ENCODE results near the gene WEE1.
"Not testable (repeated sequence)": the region's sequence is repeated elsewhere in the genome, so short reads cannot be mapped to it uniquely, and the experiment has no call there.

Gene WEE1

GRCh38 chr11:9538548-9538947, 34.9 kb upstream of the WEE1 start:
- ChIA-PET CTCF (interaction anchor here (0.5 to 1.5 kb wide), 6 partner anchors 11 to 210 kb away, joined by 3 read pairs; no protein-coding TSS in a partner anchor), POLR2A (no interaction called here)
- no peaks in the 10 kb centered on the region for H3K4me1 ChIP-seq (ENCODE audit: control extremely low read depth in 1 of 4, control insufficient read depth in 4 of 4, insufficient read depth in 4 of 4, low read length in 3 of 4)
- H3K27ac ChIP-seq (ENCODE audit: insufficient read depth in 1 of 2, low read depth in 1 of 2, low read length in 2 of 2, poor library complexity in 1 of 2, severe bottlenecking in 2 of 2) = no peak overlapping the region
- no peak overlapping the region for H3K4me3 ChIP-seq (ENCODE audit: control insufficient read depth in 1 of 7, extremely low read depth in 1 of 7, insufficient read depth in 4 of 7, low read depth in 2 of 7, low read length in 6 of 7)
- no peaks in the 10 kb centered on the region for H3K9me3 ChIP-seq (ENCODE audit: control extremely low read depth in 1 of 5, control insufficient read depth in 4 of 5, insufficient read depth in 2 of 5, low read depth in 1 of 5, low read length in 4 of 5)
- H3K27me3 ChIP-seq (replicated peaks in 2 of 5; ENCODE audit: control insufficient read depth in 4 of 5, insufficient read depth in 5 of 5, low read length in 4 of 5) = no peaks in the 10 kb centered on the region
- H3K36me3 ChIP-seq (ENCODE audit: control insufficient read depth in 4 of 4, insufficient read depth in 4 of 4, low read length in 3 of 4) = no peaks in the 10 kb centered on the region
- 80% methylated on average over 2 of the region's 2 CpGs for WGBS (ENCODE audit: insufficient coverage)
- no peak for DNase-seq

GRCh38 chr11:9549216-9549615, 24.3 kb upstream of the WEE1 start:
- H3K9me3 ChIP-seq (ENCODE audit: control extremely low read depth in 1 of 5, control insufficient read depth in 4 of 5, insufficient read depth in 2 of 5, low read depth in 1 of 5, low read length in 4 of 5); H3K4me3 ChIP-seq (ENCODE audit: control insufficient read depth in 1 of 7, extremely low read depth in 1 of 7, insufficient read depth in 4 of 7, low read depth in 2 of 7, low read length in 6 of 7); H3K27me3 ChIP-seq (replicated peaks in 2 of 5; ENCODE audit: control insufficient read depth in 4 of 5, insufficient read depth in 5 of 5, low read length in 4 of 5); H3K27ac ChIP-seq (ENCODE audit: insufficient read depth in 1 of 2, low read depth in 1 of 2, low read length in 2 of 2, poor library complexity in 1 of 2, severe bottlenecking in 2 of 2); POLR2A ChIA-PET; H3K36me3 ChIP-seq (ENCODE audit: control insufficient read depth in 4 of 4, insufficient read depth in 4 of 4, low read length in 3 of 4): not testable (repeated sequence)
- 58% methylated on average over 3 of the region's 5 CpGs for WGBS (ENCODE audit: insufficient coverage)
- peaks cover 0 to 25% (median 18%) of the 10 kb centered on the region in 4 experiments for H3K4me1 ChIP-seq (ENCODE audit: control extremely low read depth in 1 of 4, control insufficient read depth in 4 of 4, insufficient read depth in 4 of 4, low read length in 3 of 4)
- peak in 2 of 3 donors; percentile 31 to 58 for DNase-seq
- CTCF ChIA-PET = interaction anchor here (0.9 to 1.5 kb wide), 3 partner anchors 24 to 64 kb away, joined by 3 to 5 read pairs (median 4); partner anchors contain the start of gene WEE1

GRCh38 chr11:9550191-9550628, 23.3 kb upstream of the WEE1 start:
- 60% methylated on average over 2 of the region's 8 CpGs for WGBS (ENCODE audit: insufficient coverage)
- peak in 1 of 3 donors; percentile 19 for DNase-seq
- Histone ChIP-seq H3K9me3 (ENCODE audit: control extremely low read depth in 1 of 5, control insufficient read depth in 4 of 5, insufficient read depth in 2 of 5, low read depth in 1 of 5, low read length in 4 of 5) (no peaks in the 10 kb centered on the region), H3K27me3 (replicated peaks in 2 of 5; ENCODE audit: control insufficient read depth in 4 of 5, insufficient read depth in 5 of 5, low read length in 4 of 5) (no peaks in the 10 kb centered on the region), H3K36me3 (ENCODE audit: control insufficient read depth in 4 of 4, insufficient read depth in 4 of 4, low read length in 3 of 4) (no peaks in the 10 kb centered on the region), H3K4me1 (ENCODE audit: control extremely low read depth in 1 of 4, control insufficient read depth in 4 of 4, insufficient read depth in 4 of 4, low read length in 3 of 4) (peaks cover 0 to 25% (median 18%) of the 10 kb centered on the region in 4 experiments), H3K27ac (ENCODE audit: insufficient read depth in 1 of 2, low read depth in 1 of 2, low read length in 2 of 2, poor library complexity in 1 of 2, severe bottlenecking in 2 of 2) (peak overlapping the region in 1 of 2 experiments; percentile 61), H3K4me3 (ENCODE audit: control insufficient read depth in 1 of 7, extremely low read depth in 1 of 7, insufficient read depth in 4 of 7, low read depth in 2 of 7, low read length in 6 of 7) (no peak overlapping the region)
- ChIA-PET CTCF (interaction anchor here (0.7 to 1.5 kb wide), 6 partner anchors 12 to 63 kb away, joined by 3 to 5 read pairs (median 4); partner anchors contain the start of gene WEE1), POLR2A (interaction anchor here (0.8 kb wide), 1 partner anchor 22 kb away, joined by 3 read pairs; no protein-coding TSS in a partner anchor)

GRCh38 chr11:9561279-9561982, 12.0 kb upstream of the WEE1 start:
- ChIA-PET POLR2A (no interaction called here), CTCF (interaction anchor here (3.0 kb wide), 1 partner anchor 11 kb away, joined by 12 read pairs; the partner anchor contains the start of gene WEE1)

GRCh38 chr11:9562716-9563115, 10.8 kb upstream of the WEE1 start:
- POLR2A ChIA-PET = no interaction called here
- CTCF ChIA-PET = interaction anchor here (3.0 kb wide), 1 partner anchor 9 kb away, joined by 12 read pairs; the partner anchor contains the start of gene WEE1
- no peak overlapping the region for H3K27ac ChIP-seq (ENCODE audit: insufficient read depth in 1 of 2, low read depth in 1 of 2, low read length in 2 of 2, poor library complexity in 1 of 2, severe bottlenecking in 2 of 2)
- no peak overlapping the region for H3K4me3 ChIP-seq (ENCODE audit: control insufficient read depth in 1 of 7, extremely low read depth in 1 of 7, insufficient read depth in 4 of 7, low read depth in 2 of 7, low read length in 6 of 7)
- H3K4me1 ChIP-seq (ENCODE audit: control extremely low read depth in 1 of 4, control insufficient read depth in 4 of 4, insufficient read depth in 4 of 4, low read length in 3 of 4) = peaks cover 0 to 5% (median 0%) of the 10 kb centered on the region in 4 experiments
- H3K27me3 ChIP-seq (replicated peaks in 2 of 5; ENCODE audit: control insufficient read depth in 4 of 5, insufficient read depth in 5 of 5, low read length in 4 of 5) = no peaks in the 10 kb centered on the region
- no peaks in the 10 kb centered on the region for H3K36me3 ChIP-seq (ENCODE audit: control insufficient read depth in 4 of 4, insufficient read depth in 4 of 4, low read length in 3 of 4)
- DNase-seq = no peak
- peaks cover 0 to 3% (median 2%) of the 10 kb centered on the region in 5 experiments for H3K9me3 ChIP-seq (ENCODE audit: control extremely low read depth in 1 of 5, control insufficient read depth in 4 of 5, insufficient read depth in 2 of 5, low read depth in 1 of 5, low read length in 4 of 5)

More at GRCh38 chr11:9561279-9561982, 12.0 kb upstream of the WEE1 start:
- no peaks in the 10 kb centered on the region for H3K27me3 ChIP-seq (replicated peaks in 2 of 5; ENCODE audit: control insufficient read depth in 4 of 5, insufficient read depth in 5 of 5, low read length in 4 of 5)
- H3K27ac ChIP-seq (ENCODE audit: insufficient read depth in 1 of 2, low read depth in 1 of 2, low read length in 2 of 2, poor library complexity in 1 of 2, severe bottlenecking in 2 of 2) = no peak overlapping the region
- no CpG with 5 or more reads among the region's 2 CpGs for WGBS (ENCODE audit: insufficient coverage)
- peaks cover 0 to 4% (median 0%) of the 10 kb centered on the region in 4 experiments for H3K4me1 ChIP-seq (ENCODE audit: control extremely low read depth in 1 of 4, control insufficient read depth in 4 of 4, insufficient read depth in 4 of 4, low read length in 3 of 4)
- no peaks in the 10 kb centered on the region for H3K36me3 ChIP-seq (ENCODE audit: control insufficient read depth in 4 of 4, insufficient read depth in 4 of 4, low read length in 3 of 4)
- H3K4me3 ChIP-seq (ENCODE audit: control insufficient read depth in 1 of 7, extremely low read depth in 1 of 7, insufficient read depth in 4 of 7, low read depth in 2 of 7, low read length in 6 of 7) = no peak overlapping the region
- no peak for DNase-seq
- peaks cover 0 to 3% (median 2%) of the 10 kb centered on the region in 5 experiments for H3K9me3 ChIP-seq (ENCODE audit: control extremely low read depth in 1 of 5, control insufficient read depth in 4 of 5, insufficient read depth in 2 of 5, low read depth in 1 of 5, low read length in 4 of 5)

- Histone ChIP-seq H3K36me3 (ENCODE audit: control insufficient read depth in 4 of 4, insufficient read depth in 4 of 4, low read length in 3 of 4) (no peaks in the 10 kb centered on the region), H3K27ac (ENCODE audit: insufficient read depth in 1 of 2, low read depth in 1 of 2, low read length in 2 of 2, poor library complexity in 1 of 2, severe bottlenecking in 2 of 2) (no peak overlapping the region), H3K4me3 (ENCODE audit: control insufficient read depth in 1 of 7, extremely low read depth in 1 of 7, insufficient read depth in 4 of 7, low read depth in 2 of 7, low read length in 6 of 7) (no peak overlapping the region), H3K27me3 (replicated peaks in 2 of 5; ENCODE audit: control insufficient read depth in 4 of 5, insufficient read depth in 5 of 5, low read length in 4 of 5) (no peaks in the 10 kb centered on the region), H3K4me1 (ENCODE audit: control extremely low read depth in 1 of 4, control insufficient read depth in 4 of 4, insufficient read depth in 4 of 4, low read length in 3 of 4) (peaks cover 0 to 8% (median 1%) of the 10 kb centered on the region in 4 experiments), H3K9me3 (ENCODE audit: control extremely low read depth in 1 of 5, control insufficient read depth in 4 of 5, insufficient read depth in 2 of 5, low read depth in 1 of 5, low read length in 4 of 5) (peaks cover 0 to 3% (median 2%) of the 10 kb centered on the region in 5 experiments)
- WGBS (ENCODE audit: insufficient coverage) = 100% methylated on average over 1 of the region's 1 CpG
- CTCF ChIA-PET = interaction anchor here (3.0 kb wide), 1 partner anchor 9 kb away, joined by 12 read pairs; the partner anchor contains the start of gene WEE1
- POLR2A ChIA-PET = no interaction called here
- no peak for DNase-seq
Observed at GRCh38 chr11:9563196-9563730, 10.2 kb upstream of the WEE1 start.
